K562 (cell line): ENCODE data around the gene PRC1. TPM values are rescaled to one million over a fixed set of nuclear protein-coding genes. Genes with fewer than 3 reads are reported as not detected.
"Not testable (repeated sequence)": the region's sequence is repeated elsewhere in the genome, so short reads cannot be mapped to it uniquely, and the experiment has no call there.

Source experiments
- ATAC-seq: fragments of 200-7000 bp; cut with Tn5 transposase; 3 replicates; pipeline ENCODE4 v1.9.1; 2020; ENCODE audit warnings: moderate library complexity
- BruUV-seq: library from RNA; stranded (reverse); fragments of 400-500 nt; replicated peaks from 2 replicates; lab custom pipeline; 2021; lab: Mats Ljungman, UMichigan
- CTCF ChIA-PET: fragments of 300-600 bp; formaldehyde crosslinking; extraction: SDS; loops from one replicate; lab custom pipeline; 2021; ENCODE audit warnings: low intra/inter-chr PET ratio; lab: Yijun Ruan, JAX
- POLR2A ChIA-PET: fragments of 300-600, 350-650 bp; sonication (Branson Sonifier 250); formaldehyde crosslinking; extraction: SDS; loops from one replicate; lab custom pipeline; 2021; ENCODE audit warnings: antibody characterized with exemption, inconsistent platforms; lab: Yijun Ruan, JAX
- DNase-seq, 4 experiments: peaks; one replicate each; pipeline versions ENCODE4 v3.0.0 to v3.0.0-alpha.2; 2011 to 2018; ENCODE audit warnings: low spot score in 3 of 4, mixed read lengths in 3 of 4; ENCODE audit errors: extremely low read depth in 1 of 4
- FAIRE-seq: peaks from 2 replicates; lab custom pipeline; 2011; peaks lifted over from hg19 to GRCh38; lab: Jason Lieb, UNC
- H2AFZ ChIP-seq: 2 replicates; pipeline ENCODE4 v1.6.0; 2011; ENCODE audit warnings: low read depth, low read length, control low read depth, inconsistent platforms
- H3K27ac ChIP-seq: fragments of 200-600 bp; 3 replicates; pipeline ENCODE4 v1.8.0; 2011; ENCODE audit warnings: low read depth, mild to moderate bottlenecking, control low read depth, inconsistent platforms, low read length, moderate library complexity, mixed read lengths; ENCODE audit errors: extremely low read depth
- H3K27me3 ChIP-seq, 2 experiments: fragments of 300-600 bp in 1 of 2; 2 replicates in 1 of 2; 3 replicates in 1 of 2; pipeline versions ENCODE4 v1.6.0 to v1.8.0; 2011; ENCODE audit warnings: inconsistent platforms in 2 of 2, low read length in 2 of 2, mild to moderate bottlenecking in 1 of 2, mixed read lengths in 1 of 2, moderate library complexity in 1 of 2; ENCODE audit not compliant: control insufficient read depth in 2 of 2, insufficient read depth in 2 of 2
- H3K36me3 ChIP-seq: fragments of 300-600 bp; 3 replicates; pipeline ENCODE4 v1.8.0; 2011; ENCODE audit warnings: mild to moderate bottlenecking, low read length, inconsistent platforms; ENCODE audit not compliant: control insufficient read depth, insufficient read depth
- H3K4me1 ChIP-seq, 2 experiments: fragments of 200-600 bp in 1 of 2; replicated peaks in 1 of 2; 2 replicates in 1 of 2; 3 replicates in 1 of 2; pipeline versions ENCODE4 v1.5.1 to v1.8.0; 2011; ENCODE audit warnings: inconsistent platforms in 2 of 2, low read length in 2 of 2, mild to moderate bottlenecking in 1 of 2, mixed read lengths in 1 of 2, moderate library complexity in 1 of 2; ENCODE audit not compliant: control insufficient read depth in 2 of 2, insufficient read depth in 2 of 2
- H3K4me2 ChIP-seq: 2 replicates; pipeline ENCODE4 v1.6.1; 2011; ENCODE audit warnings: low read length, control low read depth, inconsistent platforms, mixed read lengths; ENCODE audit not compliant: insufficient read depth
- H3K4me3 ChIP-seq: fragments of 200-600 bp; sonication (generic), shearing (Covaris generic); 2 replicates; pipeline ENCODE4 v1.5.1; 2016; ENCODE audit warnings: control low read depth, inconsistent platforms
- H3K79me2 ChIP-seq: fragments of 200-600 bp; 3 replicates; pipeline ENCODE4 v1.8.0; 2011; ENCODE audit warnings: low read length, inconsistent platforms; ENCODE audit not compliant: control insufficient read depth, insufficient read depth
- H3K9ac ChIP-seq, 2 experiments: 2 replicates each; pipeline versions ENCODE4 v1.6.0 to v1.6.1; 2011; ENCODE audit warnings: low read depth in 2 of 2, low read length in 2 of 2, control low read depth in 1 of 2, inconsistent platforms in 1 of 2, mild to moderate bottlenecking in 1 of 2, mixed read lengths in 1 of 2; ENCODE audit not compliant: insufficient read depth in 1 of 2
- H3K9me1 ChIP-seq: one replicate; pipeline ENCODE4 v1.6.0; 2011; ENCODE audit warnings: inconsistent platforms, mild to moderate bottlenecking, low read length, moderate library complexity; ENCODE audit not compliant: control insufficient read depth, insufficient read depth
- H3K9me3 ChIP-seq: replicated peaks from 2 replicates; pipeline ENCODE4 v1.5.1; 2011; ENCODE audit warnings: low read depth, low read length, inconsistent platforms; ENCODE audit not compliant: control insufficient read depth, insufficient read depth
- H4K20me1 ChIP-seq: replicated peaks from 2 replicates; pipeline ENCODE4 v1.6.1; 2011; ENCODE audit warnings: low read length, inconsistent platforms, mixed read lengths; ENCODE audit not compliant: control insufficient read depth, insufficient read depth
- BCL6 ChIP-seq: fragments of 250-450 bp; sonication (Bioruptor Pico); IDR thresholded peaks from 2 replicates; pipeline ENCODE4 v1.4.0; 2020
- BHLHE40 ChIP-seq: IDR thresholded peaks from 2 replicates; pipeline ENCODE4 v1.6.1; 2011; ENCODE audit warnings: low read length, improper control_type of control experiment
- CBFA2T2 ChIP-seq: fragments of 450-650 bp; conservative IDR thresholded peaks from 2 replicates; pipeline ENCODE4 v1.6.1; 2017; ENCODE audit warnings: mild to moderate bottlenecking
- CBFA2T3 ChIP-seq: fragments of 450-650 bp; IDR thresholded peaks from 2 replicates; pipeline ENCODE4 v1.6.1; 2017
- DACH1 ChIP-seq: fragments of 450-650 bp; IDR thresholded peaks from 2 replicates; pipeline ENCODE4 v1.6.1; 2018; ENCODE audit not compliant: partially characterized antibody
- GATA2 ChIP-seq: sonication (generic); formaldehyde crosslinking; IDR thresholded peaks from 2 replicates; pipeline ENCODE4 v1.4.0; 2020; ENCODE audit warnings: mild to moderate bottlenecking, missing genetic modification reagents
- HSF4 ChIP-seq: fragments of 250-450 bp; sonication (Bioruptor Pico); IDR thresholded peaks from 2 replicates; pipeline ENCODE4 v2.1.2; 2022; ENCODE audit warnings: mild to moderate bottlenecking, moderate library complexity, borderline replicate concordance
- PURB ChIP-seq: sonication (generic); formaldehyde crosslinking; IDR thresholded peaks from 2 replicates; pipeline ENCODE4 v1.9.0; 2021; ENCODE audit warnings: low read depth, mild to moderate bottlenecking, missing genetic modification reagents
- TFAP4 ChIP-seq: sonication (generic); formaldehyde crosslinking; IDR thresholded peaks from 2 replicates; pipeline ENCODE4 v1.8.0; 2022; ENCODE audit warnings: missing genetic modification reagents, mild to moderate bottlenecking, moderate library complexity, borderline replicate concordance
- USF1 ChIP-seq: sonication (generic); formaldehyde crosslinking; IDR thresholded peaks from 2 replicates; pipeline ENCODE4 v1.9.0; 2022; ENCODE audit warnings: mild to moderate bottlenecking, missing genetic modification reagents
- ZBED1 ChIP-seq: IDR thresholded peaks from 2 replicates; pipeline ENCODE4 v1.6.1; 2014
- WGBS: fragments of 100-300 bp; shearing (Covaris generic); methylation state at CpG from one replicate; pipeline ENCODE4 v1.1.6; 2016; ENCODE audit warnings: low coverage, mixed read lengths; ENCODE audit not compliant: insufficient coverage; ENCODE audit errors: missing lambda C conversion rate; 5-methylcytosine and 5-hydroxymethylcytosine counted together
- in situ Hi-C: fragments of 300-500 bp; cut with MboI; formaldehyde crosslinking; loops from 4 replicates; pipeline ENCODE4 v1.15.0; 2018; ENCODE audit warnings: inconsistent platforms, mixed read lengths
- intact Hi-C: fragments of 100-400 bp; cut with micrococcal nuclease; formaldehyde crosslinking; loops from 2 replicates; pipeline ENCODE4 v1.14.2; 2022
- polyA plus RNA-seq, 8 experiments: library from polyadenylated mRNA; depleted of rRNA in 4 of 8; stranded (reverse) in 5 of 8; unstranded in 3 of 8; fragments of >200 nt; fragmentation: Nextera tagmentation in 2 of 8; fragmentation: Illumina TruSeq in 1 of 8; extraction: Ambion mirVana in 2 of 8; extraction: Trizol in 1 of 8; gene quantifications; 2 replicates each; pipeline versions ENCODE4 v1.2.1 to v1.2.3, GENCODE V29; 2011 to 2014; ENCODE audit warnings: inconsistent platforms in 1 of 8, missing spikeins in 1 of 8
- total RNA-seq, 7 experiments: library from RNA; depleted of rRNA in 6 of 7; stranded (reverse); fragments of >200 nt in 6 of 7; fragmentation: Illumina TruSeq in 2 of 7; extraction: Trizol in 2 of 7; gene quantifications; 2 replicates each; pipeline versions ENCODE4 v1.2.1 to v1.2.3, GENCODE V29; 2011 to 2021; ENCODE audit warnings: low replicate concordance in 1 of 7

The PRC1 gene
- total and polyA plus RNA-seq, 9 of the 15 experiments (the other 6 are each of a cell fraction or from before 2014, with no cell fraction given) = 156 to 391 (median 240) TPM

GRCh38 chr15:91017716-91018115, 23.4 kb upstream of the PRC1 start:
- H3K9me3 ChIP-seq = no peaks in the 10 kb centered on the region
- TF ChIP-seq CBFA2T3 (0 out of 2 replicates have a peak, but pooled peaks have one; percentile 23), CBFA2T2 (0 out of 2 replicates have a peak, but pooled peaks have one; percentile 15), BCL6 (CRISPR knock-in tag) (no peak), USF1 (CRISPR knock-in tag) (no peak; the same call in 1 of the 2 replicates), TFAP4 (peak; percentile 28; the same call in 1 of the 2 replicates), BHLHE40 (peak; percentile 45), ZBED1 (no peak), GATA2 (CRISPR knock-in tag) (no peak), HSF4 (CRISPR knock-in tag) (no peak), PURB (CRISPR knock-in tag) (no peak), DACH1 (peak; percentile 13)
- ATAC-seq (peak; percentile 44; the same call in 2 of the 3 replicates), FAIRE-seq (peak; percentile 48), DNase-seq (peak in 2 of 4 experiments; percentile 37 to 54)
- peaks cover 18% of the 10 kb centered on the region in 2 experiments; a peak in 4 of 5 replicates for H3K4me1 ChIP-seq
- H3K9me1 ChIP-seq = no peaks in the 10 kb centered on the region
- no peak overlapping the region for H3K4me3 ChIP-seq
- CTCF ChIA-PET = no interaction called here
- peaks cover 47% of the 10 kb centered on the region for H3K79me2 ChIP-seq
- peak overlapping the region; percentile 3; the same call in 2 of the 3 replicates for H3K27ac ChIP-seq
- intact Hi-C loops = no loop called here
- H3K36me3 ChIP-seq = peaks cover 34% of the 10 kb centered on the region; the same call in 2 of the 3 replicates
- in situ Hi-C loops = no loop called here
- peak overlapping the region; percentile 57 for H3K4me2 ChIP-seq
- BruUV-seq = no TSS peak
- WGBS = 9% methylated on average over 5 of the region's 5 CpGs
- H4K20me1 ChIP-seq = no peaks in the 10 kb centered on the region
- POLR2A ChIA-PET = interaction anchor here (0.5 to 1.2 kb wide), 4 partner anchors 9 to 28 kb away, joined by 3 to 6 read pairs (median 3); no protein-coding TSS in a partner anchor
- H2AFZ ChIP-seq = no peak overlapping the region
- peak overlapping the region in 1 of 2 experiments; percentile 49; a peak in 1 of 4 replicates for H3K9ac ChIP-seq
- H3K27me3 ChIP-seq = no peaks in the 10 kb centered on the region

- DNase-seq, H4K20me1 ChIP-seq, intact Hi-C loops, H3K27me3 ChIP-seq, FAIRE-seq, H3K9ac ChIP-seq, H3K4me2 ChIP-seq, in situ Hi-C loops, ATAC-seq, BruUV-seq, H3K27ac ChIP-seq, H3K9me3 ChIP-seq, H3K4me3 ChIP-seq, H2AFZ ChIP-seq, H3K9me1 ChIP-seq: not testable (repeated sequence)
- CTCF ChIA-PET = interaction anchor here (0.7 kb wide), 1 partner anchor 211 kb away, joined by 3 read pairs; no protein-coding TSS in a partner anchor
- POLR2A ChIA-PET = interaction anchor here (0.6 kb wide), 1 partner anchor 559 kb away, joined by 3 read pairs; no protein-coding TSS in a partner anchor
- Histone ChIP-seq H3K79me2 (peaks cover 15% of the 10 kb centered on the region; the same call in 2 of the 3 replicates), H3K36me3 (peaks cover 51% of the 10 kb centered on the region; the same call in 2 of the 3 replicates), H3K4me1 (peaks cover 8 to 11% of the 10 kb centered on the region in 2 experiments; a peak in 3 of 5 replicates)
- WGBS = 89% methylated on average over 10 of the region's 10 CpGs
Measured at GRCh38 chr15:91013701-91014100, 19.4 kb upstream of the PRC1 start.
